Progenitor cell of endocrine pancreas (in vitro differentiated cells): ENCODE results near the gene TUSC7. TPM values are rescaled to one million over a fixed set of nuclear protein-coding genes. Genes with fewer than 3 reads are reported as not detected.

ENCODE experiments used
- DNase-seq: peaks from one replicate; pipeline ENCODE4 v3.0.0; 2021; ENCODE audit warnings: low spot score; ENCODE audit not compliant: unreplicated experiment
- H3K27ac Mint-ChIP-seq: 2 replicates; pipeline ENCODE4 v1.8.0; 2021; ENCODE audit warnings: mild to moderate bottlenecking, moderate library complexity, mixed read lengths
- H3K27me3 Mint-ChIP-seq: 2 replicates; pipeline ENCODE4 v1.8.0; 2021; ENCODE audit warnings: mixed read lengths
- H3K36me3 Mint-ChIP-seq: 2 replicates; pipeline ENCODE4 v1.8.0; 2022; ENCODE audit warnings: mixed read lengths; ENCODE audit not compliant: insufficient read depth
- H3K4me1 Mint-ChIP-seq: 2 replicates; pipeline ENCODE4 v1.8.0; 2021; ENCODE audit warnings: low read depth, mixed read lengths
- H3K4me3 Mint-ChIP-seq: 2 replicates; pipeline ENCODE4 v1.8.0; 2021; ENCODE audit warnings: low read depth, mild to moderate bottlenecking, moderate library complexity, mixed read lengths
- H3K9me3 Mint-ChIP-seq: 2 replicates; pipeline ENCODE4 v1.8.0; 2021; ENCODE audit warnings: low read depth, mixed read lengths
- long read RNA-seq: library from polyadenylated mRNA; unstranded; transcript quantifications from one replicate; pipeline ENCODE4 v2.0.0, GENCODE V29; 2020
- total RNA-seq: library from RNA; stranded (reverse); gene quantifications from 2 replicates; pipeline ENCODE4 v1.2.1, GENCODE V29; 2021
- TF ChIP-seq, protein P1 (sequence below): fragments of 200-600 bp; sonication (generic); IDR thresholded peaks from one replicate; pipeline ENCODE4 v1.5.0; 2021; ENCODE audit warnings: antibody characterized with exemption, mild to moderate bottlenecking; ENCODE audit not compliant: unreplicated experiment

TUSC7 gene
- not detected in 2 replicates for total RNA-seq
- long read RNA-seq, result 0 reads

DNA sequence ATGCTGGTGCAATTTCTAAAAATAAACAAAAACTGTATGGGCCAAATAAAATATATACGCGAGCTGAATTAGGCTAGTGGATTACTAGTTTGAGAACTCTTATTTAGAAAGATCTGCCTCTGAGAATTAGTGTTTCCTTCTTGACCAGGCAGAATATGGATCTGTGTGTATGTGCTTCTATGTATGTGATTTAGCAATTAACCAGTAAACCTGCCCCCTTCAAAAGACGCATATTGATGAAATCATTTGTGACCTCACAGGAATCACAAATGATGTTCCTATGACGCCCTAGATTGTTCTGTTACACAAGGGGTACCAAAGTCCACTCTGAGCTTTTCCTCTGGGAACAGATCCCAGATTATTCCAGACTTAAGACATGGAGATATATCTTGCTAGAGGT is at the start of gene TUSC7:
TSS of gene TUSC7 (plus strand) at position 301 of the 400 bp plus-strand sequence.
- Mint-ChIP-seq H3K4me1 (no peaks in the 10 kb centered on the region), H3K9me3 (no peaks in the 10 kb centered on the region), H3K27me3 (peaks cover 2% of the 10 kb centered on the region), H3K27ac (no peak within 1 kb of the TSS), H3K4me3 (no peak within 1 kb of the TSS), H3K36me3 (no peaks in the 10 kb centered on the region)
- DNase-seq, result no peak
- TF ChIP-seq, protein P1, sequence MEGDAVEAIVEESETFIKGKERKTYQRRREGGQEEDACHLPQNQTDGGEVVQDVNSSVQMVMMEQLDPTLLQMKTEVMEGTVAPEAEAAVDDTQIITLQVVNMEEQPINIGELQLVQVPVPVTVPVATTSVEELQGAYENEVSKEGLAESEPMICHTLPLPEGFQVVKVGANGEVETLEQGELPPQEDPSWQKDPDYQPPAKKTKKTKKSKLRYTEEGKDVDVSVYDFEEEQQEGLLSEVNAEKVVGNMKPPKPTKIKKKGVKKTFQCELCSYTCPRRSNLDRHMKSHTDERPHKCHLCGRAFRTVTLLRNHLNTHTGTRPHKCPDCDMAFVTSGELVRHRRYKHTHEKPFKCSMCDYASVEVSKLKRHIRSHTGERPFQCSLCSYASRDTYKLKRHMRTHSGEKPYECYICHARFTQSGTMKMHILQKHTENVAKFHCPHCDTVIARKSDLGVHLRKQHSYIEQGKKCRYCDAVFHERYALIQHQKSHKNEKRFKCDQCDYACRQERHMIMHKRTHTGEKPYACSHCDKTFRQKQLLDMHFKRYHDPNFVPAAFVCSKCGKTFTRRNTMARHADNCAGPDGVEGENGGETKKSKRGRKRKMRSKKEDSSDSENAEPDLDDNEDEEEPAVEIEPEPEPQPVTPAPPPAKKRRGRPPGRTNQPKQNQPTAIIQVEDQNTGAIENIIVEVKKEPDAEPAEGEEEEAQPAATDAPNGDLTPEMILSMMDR, result no peak

DNA sequence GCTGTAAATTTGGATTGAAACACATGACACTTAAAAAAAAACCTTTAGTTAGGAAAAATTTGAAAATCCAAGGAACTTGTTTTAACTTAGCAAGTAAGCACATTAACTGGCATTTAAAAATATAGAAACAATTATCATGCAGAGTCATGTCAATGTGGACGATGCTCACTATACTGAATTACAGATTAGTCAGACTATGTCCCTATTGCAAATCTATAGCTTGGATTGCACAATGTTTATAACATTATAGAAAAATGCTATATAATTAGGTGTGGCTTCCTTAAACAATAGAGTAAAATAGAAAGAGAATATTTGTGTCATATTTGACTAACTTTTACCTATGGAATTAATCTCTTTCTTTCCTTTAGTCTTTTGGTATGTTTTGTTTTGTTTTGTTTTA is 48.4 kb upstream of the TUSC7 start:
- Mint-ChIP-seq H3K4me3 (no peak overlapping the region), H3K4me1 (peaks cover 12% of the 10 kb centered on the region), H3K27me3 (no peaks in the 10 kb centered on the region), H3K9me3 (no peaks in the 10 kb centered on the region), H3K36me3 (no peaks in the 10 kb centered on the region), H3K27ac (no peak overlapping the region)
- TF ChIP-seq, protein P1, result no peak
- no peak for DNase-seq

DNA sequence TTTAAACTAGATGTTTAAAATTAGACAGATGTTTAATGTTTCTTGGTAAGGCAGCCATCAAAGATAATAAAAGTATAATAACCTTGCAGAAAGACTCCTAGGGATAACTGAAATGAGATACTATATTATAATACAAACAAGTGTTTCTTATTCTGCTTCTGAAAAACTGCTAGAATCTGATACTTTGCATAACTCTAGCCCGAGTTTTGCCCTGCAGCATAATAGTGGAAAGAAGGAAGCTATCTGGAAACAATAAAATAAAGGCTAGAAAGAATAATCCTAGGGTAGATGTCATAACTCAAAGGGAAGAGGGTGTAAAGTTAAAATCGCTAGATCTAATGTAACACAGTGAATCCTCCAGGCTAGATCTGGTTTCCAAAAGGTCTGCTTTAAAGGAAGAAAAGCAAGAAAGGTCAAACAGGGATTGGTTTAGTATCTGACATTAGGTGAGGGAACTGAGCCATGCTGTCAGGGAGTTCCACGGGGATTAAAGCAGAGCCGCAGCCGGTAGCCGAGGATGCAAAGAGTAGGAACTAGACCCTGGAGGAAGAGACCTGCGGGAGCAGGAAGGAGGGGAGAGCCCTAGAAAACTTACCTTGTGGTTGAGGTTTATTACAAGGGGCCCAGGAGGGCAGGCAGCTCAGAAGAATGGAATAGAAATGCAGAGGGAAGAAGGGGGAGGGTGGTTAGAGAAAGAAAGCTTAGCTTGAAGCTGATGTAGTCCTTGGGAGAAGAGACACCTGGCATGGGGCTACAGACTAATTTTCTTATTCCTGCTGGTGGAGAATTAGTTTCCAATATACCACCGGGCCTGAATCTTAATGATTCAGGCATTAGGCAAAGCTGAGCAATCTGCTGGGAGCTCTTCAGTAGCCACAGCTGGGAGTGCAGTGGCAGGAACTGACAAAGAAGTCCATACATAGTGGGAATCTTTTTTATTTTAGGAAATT is 46.1 kb upstream of the TUSC7 start:
- Mint-ChIP-seq H3K4me1 (peaks cover 3% of the 10 kb centered on the region), H3K9me3 (no peaks in the 10 kb centered on the region), H3K27me3 (no peaks in the 10 kb centered on the region), H3K27ac (no peak overlapping the region), H3K4me3 (no peak overlapping the region), H3K36me3 (no peaks in the 10 kb centered on the region)
- TF ChIP-seq, protein P1, result no peak
- no peak for DNase-seq

DNA sequence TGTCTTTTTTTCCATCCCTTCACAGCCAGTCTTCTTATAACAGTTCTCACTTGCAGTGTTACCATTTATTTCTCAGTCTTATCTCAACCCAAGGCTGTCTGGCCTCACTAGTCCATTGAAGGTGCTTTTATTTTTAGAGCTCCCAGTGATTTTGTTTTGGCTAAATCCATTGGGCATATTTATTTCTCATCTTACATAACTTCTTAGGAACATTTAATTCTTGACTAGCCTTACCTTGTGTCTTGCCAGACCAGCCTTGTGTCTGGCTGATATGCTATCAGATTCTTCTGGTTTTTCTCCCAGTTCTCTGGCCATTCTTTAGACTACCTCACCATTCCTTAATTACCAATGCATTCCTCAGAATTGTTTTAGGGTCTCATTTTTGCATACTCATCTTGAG is 42.3 kb upstream of the TUSC7 start:
- H3K4me3 Mint-ChIP-seq, result no peak overlapping the region
- no peaks in the 10 kb centered on the region for H3K9me3 Mint-ChIP-seq
- no peaks in the 10 kb centered on the region for H3K27me3 Mint-ChIP-seq
- DNase-seq, result no peak
- no peak overlapping the region for H3K27ac Mint-ChIP-seq
- H3K36me3 Mint-ChIP-seq, result no peaks in the 10 kb centered on the region
- peaks cover 3% of the 10 kb centered on the region for H3K4me1 Mint-ChIP-seq
- TF ChIP-seq, protein P1, result no peak

DNA sequence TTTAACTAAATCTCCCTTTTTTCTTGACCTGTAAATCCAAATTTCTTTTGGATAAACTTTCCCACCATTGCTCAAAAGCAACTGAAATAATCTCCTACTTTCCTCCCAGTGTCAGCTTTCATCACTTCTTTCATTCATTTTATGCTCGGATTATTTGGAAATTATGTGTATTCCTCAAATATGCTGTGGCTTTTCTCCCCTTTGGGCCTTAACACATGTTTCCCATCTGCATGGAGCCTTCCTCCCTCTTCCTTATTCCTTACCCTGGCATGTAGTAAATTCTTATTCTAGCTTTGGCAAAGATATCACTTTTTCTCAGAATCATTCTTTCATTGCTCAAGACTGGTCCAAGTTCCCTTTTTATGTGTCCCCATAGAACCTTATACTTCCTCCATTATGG is 41.8 kb upstream of the TUSC7 start:
- no peaks in the 10 kb centered on the region for H3K27me3 Mint-ChIP-seq
- no peak overlapping the region for H3K27ac Mint-ChIP-seq
- TF ChIP-seq, protein P1, result no peak
- DNase-seq, result no peak
- H3K36me3 Mint-ChIP-seq, result no peaks in the 10 kb centered on the region
- H3K9me3 Mint-ChIP-seq, result no peaks in the 10 kb centered on the region
- peaks cover 3% of the 10 kb centered on the region for H3K4me1 Mint-ChIP-seq
- H3K4me3 Mint-ChIP-seq, result no peak overlapping the region
